Endothelial cell of umbilical vein (primary cell): ENCODE data around the gene ZNF778. TPM values are rescaled to one million over a fixed set of nuclear protein-coding genes. Genes with fewer than 3 reads are reported as not detected.

Source experiments
- BruUV-seq: library from RNA; stranded (reverse); fragments of 400-500 nt; replicated peaks from 2 replicates; lab custom pipeline; 2021; lab: Mats Ljungman, UMichigan
- CTCF ChIA-PET: fragments of 300-600, 350-600 bp; sonication (Branson Sonifier 250); formaldehyde crosslinking; loops from one replicate; lab custom pipeline; 2021; ENCODE audit warnings: antibody characterized with exemption, inconsistent platforms; lab: Charles Lee
- POLR2A ChIA-PET: fragments of 300-600, 350-600 bp; sonication (Branson Sonifier 250); formaldehyde crosslinking; loops from one replicate; lab custom pipeline; 2021; ENCODE audit warnings: antibody characterized with exemption, inconsistent platforms; lab: Charles Lee
- DNase-seq: peaks from one replicate; pipeline ENCODE4 v3.0.0-alpha.2; 2011; ENCODE audit warnings: low read depth, low spot score
- FAIRE-seq: peaks from 2 replicates; lab custom pipeline; 2011; peaks lifted over from hg19 to GRCh38; lab: Jason Lieb, UNC
- H2AFZ ChIP-seq: 2 replicates; pipeline ENCODE4 v1.6.0; 2012; ENCODE audit warnings: low read depth, low read length, control low read depth, inconsistent platforms
- H3K27ac ChIP-seq: 2 replicates; pipeline ENCODE4 v1.5.1; 2011; ENCODE audit warnings: low read depth, mild to moderate bottlenecking, control low read depth, low read length, moderate library complexity; ENCODE audit not compliant: insufficient read depth
- H3K27me3 ChIP-seq, 2 experiments: 2 replicates each; pipeline versions ENCODE4 v1.6.0 to v1.6.1; 2011; ENCODE audit warnings: low read length in 2 of 2, mixed read lengths in 1 of 2; ENCODE audit not compliant: control insufficient read depth in 2 of 2, insufficient read depth in 2 of 2
- H3K36me3 ChIP-seq, 2 experiments: 2 replicates in 1 of 2; 3 replicates in 1 of 2; pipeline ENCODE4 v1.5.1; 2011; ENCODE audit warnings: low read length in 2 of 2, mild to moderate bottlenecking in 1 of 2, moderate library complexity in 1 of 2; ENCODE audit not compliant: control insufficient read depth in 2 of 2, insufficient read depth in 2 of 2; ENCODE audit errors: extremely low read depth in 1 of 2
- H3K4me1 ChIP-seq: 3 replicates; pipeline ENCODE4 v1.5.1; 2011; ENCODE audit warnings: mild to moderate bottlenecking, low read length; ENCODE audit not compliant: control insufficient read depth, insufficient read depth; ENCODE audit errors: extremely low read depth
- H3K4me2 ChIP-seq: 2 replicates; pipeline ENCODE4 v1.6.1; 2011; ENCODE audit warnings: low read length, control low read depth, mixed read lengths; ENCODE audit not compliant: insufficient read depth
- H3K4me3 ChIP-seq, 3 experiments: fragments of 200-600 bp in 1 of 3; sonication (generic), shearing (Covaris generic) in 1 of 3; replicated peaks in 1 of 3; 2 replicates each; pipeline ENCODE4 v1.5.1; 2011 to 2016; ENCODE audit warnings: control low read depth in 3 of 3, low read length in 3 of 3, mild to moderate bottlenecking in 2 of 3, inconsistent platforms in 1 of 3, low read depth in 1 of 3, moderate library complexity in 1 of 3; ENCODE audit not compliant: insufficient read depth in 1 of 3
- H3K79me2 ChIP-seq: 2 replicates; pipeline ENCODE4 v1.6.0; 2012; ENCODE audit warnings: low read length, inconsistent platforms; ENCODE audit not compliant: control insufficient read depth, insufficient read depth
- H3K9ac ChIP-seq: replicated peaks from 2 replicates; pipeline ENCODE3; 2011; ENCODE audit warnings: low read length, control low read depth; ENCODE audit not compliant: insufficient read depth; ENCODE audit errors: extremely low read depth
- H3K9me1 ChIP-seq: replicated peaks from 3 replicates; pipeline ENCODE4 v1.6.0; 2011; ENCODE audit warnings: mild to moderate bottlenecking, low read length; ENCODE audit not compliant: control insufficient read depth, insufficient read depth; ENCODE audit errors: extremely low read depth
- H3K9me3 ChIP-seq: replicated peaks from 2 replicates; pipeline ENCODE4 v1.5.1; 2012; ENCODE audit warnings: low read length, inconsistent platforms; ENCODE audit not compliant: control insufficient read depth, insufficient read depth
- H4K20me1 ChIP-seq: replicated peaks from 2 replicates; pipeline ENCODE3; 2011; ENCODE audit warnings: mild to moderate bottlenecking, low read length; ENCODE audit not compliant: control insufficient read depth, insufficient read depth; ENCODE audit errors: extremely low read depth
- EZH2 ChIP-seq: IDR thresholded peaks from 2 replicates; pipeline ENCODE4 v1.6.1; 2012; ENCODE audit warnings: borderline replicate concordance, low read depth, mild to moderate bottlenecking, moderate library complexity, low read length, inconsistent platforms; ENCODE audit not compliant: severe bottlenecking
- FOS ChIP-seq: IDR thresholded peaks from 2 replicates; pipeline ENCODE4 v1.6.1; 2011; ENCODE audit warnings: mild to moderate bottlenecking, low read length, moderate library complexity, borderline replicate concordance; ENCODE audit not compliant: insufficient read depth
- GATA2 ChIP-seq: IDR thresholded peaks from 2 replicates; pipeline ENCODE4 v1.7.0; 2011; ENCODE audit warnings: low read depth, mild to moderate bottlenecking, moderate library complexity, mixed read lengths, low read length; ENCODE audit not compliant: insufficient read length, insufficient read depth
- JUN ChIP-seq: IDR thresholded peaks from 2 replicates; pipeline ENCODE4 v1.6.1; 2011; ENCODE audit warnings: borderline replicate concordance, low read depth; ENCODE audit not compliant: insufficient read length, insufficient read depth
- MAX ChIP-seq: IDR thresholded peaks from 2 replicates; pipeline ENCODE4 v1.6.1; 2011; ENCODE audit not compliant: insufficient read depth, insufficient read length
- MYC ChIP-seq: IDR thresholded peaks from one replicate; pipeline ENCODE4 v1.6.1; 2011; ENCODE audit warnings: mild to moderate bottlenecking, low read depth, low read length
- POLR2A ChIP-seq: IDR thresholded peaks from 2 replicates; pipeline ENCODE4 v1.6.1; 2012; ENCODE audit warnings: low read depth, mild to moderate bottlenecking, control low read depth, low read length
- POLR2AphosphoS5 ChIP-seq: IDR thresholded peaks from 2 replicates; pipeline ENCODE4 v1.6.1; 2012; ENCODE audit warnings: low read depth, mild to moderate bottlenecking, control low read depth, low read length, moderate library complexity; ENCODE audit not compliant: insufficient read depth
- dilution Hi-C: fragments of 300-500 bp; cut with MboI; formaldehyde crosslinking; loops from one replicate; pipeline ENCODE4 v1.15.0; 2019; ENCODE audit warnings: low sequenced_read_pairs; ENCODE audit not compliant: extremely low pct_ligation_motif_present
- intact Hi-C: fragments of 100-400 bp; cut with micrococcal nuclease; formaldehyde crosslinking; loops from one replicate; pipeline ENCODE4 v1.10.0; 2022
- polyA plus RNA-seq, 4 experiments: library from polyadenylated mRNA; depleted of rRNA in 3 of 4; stranded (reverse) in 3 of 4; unstranded in 1 of 4; fragments of >200 nt; gene quantifications; 2 replicates each; pipeline versions ENCODE4 v1.2.1 to v1.2.3, GENCODE V29; 2011 to 2012; ENCODE audit warnings: missing spikeins in 1 of 4
- total RNA-seq: library from RNA; stranded (reverse); gene quantifications from 2 replicates; pipeline ENCODE4 v1.2.3, GENCODE V29; 2021
- TF ChIP-seq, protein P1 (sequence below), 2 donors: IDR thresholded peaks; 1 replicate in 1 of 2; 2 replicates in 1 of 2; pipeline ENCODE4 v1.5.1; 2011; ENCODE audit warnings: low read length in 2 of 2, mild to moderate bottlenecking in 2 of 2, moderate library complexity in 2 of 2, control low read depth in 1 of 2, inconsistent platforms in 1 of 2, low read depth in 1 of 2; ENCODE audit not compliant: insufficient read depth in 1 of 2; ENCODE audit errors: extremely low read depth in 1 of 2

Gene ZNF778
- total and polyA plus RNA-seq, 2 donors (not counting 3 experiments of a cell fraction or from before 2014, with no cell fraction given), result 3.8 to 10.9 TPM

DNA sequence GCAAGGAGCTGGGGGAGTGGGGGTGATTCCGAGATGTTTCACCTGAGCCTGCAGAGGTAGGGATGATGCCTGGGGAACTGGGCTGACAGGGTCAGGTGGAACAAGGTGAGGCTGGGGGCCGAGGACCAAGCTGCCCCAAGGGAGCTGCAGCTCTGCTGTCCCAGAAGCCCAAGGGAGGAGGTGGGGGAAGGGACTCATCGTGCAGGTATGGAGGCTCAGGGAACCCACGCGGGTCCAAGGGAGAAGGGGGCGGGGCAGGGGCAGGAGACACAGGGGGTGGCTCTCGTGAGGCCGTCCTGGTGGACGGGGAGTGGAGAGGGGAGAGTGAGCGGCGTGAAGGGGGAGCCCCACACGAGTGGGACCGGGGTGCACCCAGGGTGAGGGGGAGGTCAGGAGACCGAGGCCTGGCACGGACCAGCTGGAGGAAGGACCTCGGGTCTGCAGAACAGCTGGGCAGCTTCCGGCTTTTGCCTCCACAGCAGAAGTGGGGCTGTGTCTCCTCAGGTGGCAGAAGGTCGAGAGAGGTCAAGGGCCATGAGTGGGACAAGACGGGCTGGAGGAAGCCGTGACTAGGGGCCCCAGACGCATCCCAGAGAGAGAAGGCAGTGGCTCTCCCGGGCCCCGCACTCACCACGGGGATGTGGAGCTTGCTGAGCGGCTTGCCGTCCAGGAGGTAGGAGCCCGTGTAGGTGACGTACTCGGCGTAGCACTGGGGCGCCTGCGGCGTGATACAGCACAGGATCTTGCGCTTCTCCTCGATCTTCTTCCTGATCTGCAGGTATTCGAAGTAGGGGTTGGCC is 61.1 kb downstream of the ZNF778 start:
- no peaks in the 10 kb centered on the region for H3K4me1 ChIP-seq
- H3K27me3 ChIP-seq, result no peaks in the 10 kb centered on the region
- POLR2A ChIA-PET, result no interaction called here
- TF ChIP-seq EZH2 (no peak), MYC (no peak), FOS (no peak), POLR2A (no peak), MAX (no peak), JUN (no peak), GATA2 (no peak), POLR2AphosphoS5 (no peak)
- TF ChIP-seq, protein P1, sequence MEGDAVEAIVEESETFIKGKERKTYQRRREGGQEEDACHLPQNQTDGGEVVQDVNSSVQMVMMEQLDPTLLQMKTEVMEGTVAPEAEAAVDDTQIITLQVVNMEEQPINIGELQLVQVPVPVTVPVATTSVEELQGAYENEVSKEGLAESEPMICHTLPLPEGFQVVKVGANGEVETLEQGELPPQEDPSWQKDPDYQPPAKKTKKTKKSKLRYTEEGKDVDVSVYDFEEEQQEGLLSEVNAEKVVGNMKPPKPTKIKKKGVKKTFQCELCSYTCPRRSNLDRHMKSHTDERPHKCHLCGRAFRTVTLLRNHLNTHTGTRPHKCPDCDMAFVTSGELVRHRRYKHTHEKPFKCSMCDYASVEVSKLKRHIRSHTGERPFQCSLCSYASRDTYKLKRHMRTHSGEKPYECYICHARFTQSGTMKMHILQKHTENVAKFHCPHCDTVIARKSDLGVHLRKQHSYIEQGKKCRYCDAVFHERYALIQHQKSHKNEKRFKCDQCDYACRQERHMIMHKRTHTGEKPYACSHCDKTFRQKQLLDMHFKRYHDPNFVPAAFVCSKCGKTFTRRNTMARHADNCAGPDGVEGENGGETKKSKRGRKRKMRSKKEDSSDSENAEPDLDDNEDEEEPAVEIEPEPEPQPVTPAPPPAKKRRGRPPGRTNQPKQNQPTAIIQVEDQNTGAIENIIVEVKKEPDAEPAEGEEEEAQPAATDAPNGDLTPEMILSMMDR (IDR thresholded peaks at IDR 0.05; ENCODE audit: extremely low read depth in 1 of 2, insufficient read depth in 1 of 2, low read depth in 1 of 2, low read length in 2 of 2), result no peak
- H2AFZ ChIP-seq, result no peak overlapping the region
- BruUV-seq, result no TSS peak
- intact Hi-C loops, result no loop called here
- no peaks in the 10 kb centered on the region for H3K9me3 ChIP-seq
- H4K20me1 ChIP-seq, result no peaks in the 10 kb centered on the region
- CTCF ChIA-PET, result no interaction called here
- DNase-seq, result no peak
- FAIRE-seq, result no peak
- no peak overlapping the region for H3K4me2 ChIP-seq
- no peak overlapping the region for H3K9ac ChIP-seq
- peaks cover 4 to 42% of the 10 kb centered on the region in 2 experiments for H3K36me3 ChIP-seq
- H3K27ac ChIP-seq, result no peak overlapping the region
- dilution Hi-C loops, result no loop called here
- no peak overlapping the region for H3K4me3 ChIP-seq
- no peaks in the 10 kb centered on the region for H3K9me1 ChIP-seq
- H3K79me2 ChIP-seq, result peaks cover 9% of the 10 kb centered on the region
